ENCODE data around the gene DALRD3. TPM values are rescaled to one million over a fixed set of nuclear protein-coding genes. Genes with fewer than 3 reads are reported as not detected.
A peak's percentile ranks its signal among the peaks of the same experiment; 100 is the strongest.

Gene DALRD3
- total and polyA plus RNA-seq, 2 donors, result 27.5 to 35.0 TPM

DNA sequence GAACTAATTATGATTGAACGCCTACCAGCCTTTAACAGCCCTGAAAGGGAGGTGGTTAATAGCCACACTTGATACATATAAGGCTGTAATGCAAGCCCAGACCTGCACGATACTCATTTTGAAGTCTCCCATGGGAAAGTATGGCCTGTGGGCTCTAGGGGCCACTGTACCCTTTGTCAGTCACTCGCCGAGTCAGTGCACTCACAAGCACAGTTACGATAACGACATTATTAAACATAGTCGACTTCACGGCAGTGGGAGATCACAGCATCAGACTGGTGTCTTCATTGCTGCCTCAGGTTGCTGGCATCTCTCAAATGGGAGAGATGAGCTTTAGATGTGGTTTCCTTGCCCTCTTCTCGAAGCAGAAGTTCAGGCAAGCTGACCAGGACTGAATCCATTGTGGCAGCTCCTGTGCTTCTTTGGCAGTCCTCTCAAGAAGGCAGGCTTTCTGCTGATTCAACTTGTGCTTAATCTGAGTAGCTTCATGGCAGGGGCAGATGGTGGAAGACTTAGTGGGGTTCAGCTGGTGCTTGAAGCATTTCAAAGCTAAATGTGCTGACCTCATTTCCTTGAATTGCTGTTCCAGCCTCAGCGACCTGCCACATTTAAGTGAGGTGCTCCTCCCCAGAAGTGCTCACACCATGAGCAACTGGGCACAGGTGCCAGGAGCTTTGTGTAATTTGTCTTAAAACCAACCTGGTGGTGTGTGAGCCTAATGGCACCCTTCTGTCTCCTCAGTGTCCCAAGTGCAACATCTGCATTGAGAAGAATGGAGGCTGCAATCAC lies 44.1 kb downstream of the DALRD3 start:
- no peaks in the 10 kb centered on the region for H3K9me3 ChIP-seq (ENCODE audit: control insufficient read depth in 2 of 2, insufficient read depth in 1 of 2, low read length in 1 of 2)
- no peak overlapping the region for H3K4me3 ChIP-seq (ENCODE audit: low read length in 2 of 2)
- no peak for DNase-seq (ENCODE audit: low read depth in 6 of 9, low spot score in 9 of 9)
- H3K4me1 ChIP-seq (ENCODE audit: control insufficient read depth in 2 of 2, insufficient read depth in 2 of 2, low read length in 2 of 2), result no peaks in the 10 kb centered on the region
- H3K27me3 ChIP-seq (ENCODE audit: control insufficient read depth in 2 of 2, insufficient read depth in 1 of 2, low read length in 1 of 2), result no peaks in the 10 kb centered on the region
- peaks cover 85 to 91% of the 10 kb centered on the region in 2 donors for H3K36me3 ChIP-seq (ENCODE audit: control insufficient read depth in 2 of 2, insufficient read depth in 2 of 2, low read length in 1 of 2)
- 91% methylated on average over 10 of the region's 10 CpGs for WGBS
- H3K27ac ChIP-seq (ENCODE audit: low read depth in 1 of 2, low read length in 1 of 2), result peak overlapping the region in 1 of 2 donors; percentile 18

DNA sequence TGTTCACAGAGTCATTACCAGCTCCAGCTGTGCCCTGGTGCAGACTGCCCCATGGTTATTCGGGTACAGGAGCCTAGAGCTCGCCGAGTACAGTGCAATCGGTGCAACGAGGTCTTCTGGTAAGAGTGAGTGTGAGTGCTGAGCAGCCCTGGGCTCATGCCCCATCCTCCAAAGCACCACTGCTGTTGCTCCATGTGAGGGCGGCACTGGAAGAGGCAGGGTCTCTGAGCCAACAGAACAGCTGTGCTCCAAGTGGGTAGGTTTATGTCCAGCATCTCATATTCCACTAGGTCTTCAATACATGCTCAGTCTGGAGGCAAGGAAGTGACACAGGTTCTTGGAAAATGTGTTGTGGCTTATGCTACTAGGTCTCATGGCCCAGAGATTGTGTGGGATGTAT lies 47.8 kb downstream of the DALRD3 start:
- no peak overlapping the region for H3K27ac ChIP-seq (ENCODE audit: low read depth in 1 of 2, low read length in 1 of 2)
- 98% methylated on average over 6 of the region's 6 CpGs for WGBS
- H3K4me3 ChIP-seq (ENCODE audit: low read length in 2 of 2), result no peak overlapping the region
- H3K9me3 ChIP-seq (ENCODE audit: control insufficient read depth in 2 of 2, insufficient read depth in 1 of 2, low read length in 1 of 2), result no peaks in the 10 kb centered on the region
- no peaks in the 10 kb centered on the region for H3K4me1 ChIP-seq (ENCODE audit: control insufficient read depth in 2 of 2, insufficient read depth in 2 of 2, low read length in 2 of 2)
- H3K36me3 ChIP-seq (ENCODE audit: control insufficient read depth in 2 of 2, insufficient read depth in 2 of 2, low read length in 1 of 2), result peaks cover 73 to 92% of the 10 kb centered on the region in 2 donors
- DNase-seq (ENCODE audit: low read depth in 6 of 9, low spot score in 9 of 9), result no peak
- no peaks in the 10 kb centered on the region for H3K27me3 ChIP-seq (ENCODE audit: control insufficient read depth in 2 of 2, insufficient read depth in 1 of 2, low read length in 1 of 2)

DNA sequence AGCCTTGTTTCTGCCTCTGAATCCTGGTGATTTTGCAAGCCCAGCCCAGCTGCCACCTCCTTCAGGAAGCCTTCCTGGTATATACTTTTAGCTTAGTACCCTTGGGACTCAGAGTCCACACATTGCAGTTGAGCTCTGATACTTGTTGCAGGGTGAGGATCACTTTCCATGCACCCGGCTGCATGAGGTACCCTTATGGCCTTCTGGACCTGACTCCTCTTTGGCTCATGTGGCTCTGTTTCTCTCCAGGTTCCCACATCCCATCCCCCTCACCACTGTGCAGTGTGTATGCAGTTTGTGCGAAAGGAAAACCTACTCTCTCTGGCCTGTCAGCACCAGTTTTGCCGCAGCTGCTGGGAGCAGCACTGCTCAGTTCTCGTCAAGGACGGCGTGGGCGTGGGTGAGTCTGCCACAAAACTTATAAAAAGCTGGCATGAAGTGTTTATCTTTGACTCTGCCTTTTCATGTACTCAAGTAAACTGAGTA lies 51.5 kb downstream of the DALRD3 start:
- no peaks in the 10 kb centered on the region for H3K27me3 ChIP-seq (ENCODE audit: control insufficient read depth in 2 of 2, insufficient read depth in 1 of 2, low read length in 1 of 2)
- no peak for DNase-seq (ENCODE audit: low read depth in 6 of 9, low spot score in 9 of 9)
- WGBS, result 97% methylated on average over 7 of the region's 7 CpGs
- no peak overlapping the region for H3K4me3 ChIP-seq (ENCODE audit: low read length in 2 of 2)
- H3K27ac ChIP-seq (ENCODE audit: low read depth in 1 of 2, low read length in 1 of 2), result no peak overlapping the region
- no peaks in the 10 kb centered on the region for H3K9me3 ChIP-seq (ENCODE audit: control insufficient read depth in 2 of 2, insufficient read depth in 1 of 2, low read length in 1 of 2)
- H3K4me1 ChIP-seq (ENCODE audit: control insufficient read depth in 2 of 2, insufficient read depth in 2 of 2, low read length in 2 of 2), result no peaks in the 10 kb centered on the region
- peaks cover 57 to 80% of the 10 kb centered on the region in 2 donors for H3K36me3 ChIP-seq (ENCODE audit: control insufficient read depth in 2 of 2, insufficient read depth in 2 of 2, low read length in 1 of 2)

DNA sequence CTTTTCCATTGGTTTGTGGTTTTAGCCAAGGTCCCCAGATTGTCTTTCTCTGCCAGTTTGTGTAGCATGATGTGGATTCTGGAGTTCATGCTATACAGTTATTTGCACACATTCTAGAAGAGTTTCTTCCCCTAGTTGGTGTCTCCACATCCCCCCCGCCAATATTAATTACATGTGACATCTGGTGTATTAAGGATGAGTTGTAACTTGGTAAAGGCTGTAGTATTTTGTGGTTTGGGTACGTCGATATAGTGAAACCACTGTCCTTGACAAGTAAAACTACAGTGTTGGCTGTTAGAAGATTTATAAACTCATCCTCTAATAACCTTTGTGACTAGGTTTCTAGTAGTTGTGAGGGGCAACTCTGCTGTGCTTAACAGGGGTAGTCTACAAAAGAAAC lies 52.0 kb downstream of the DALRD3 start:
- H3K4me1 ChIP-seq (ENCODE audit: control insufficient read depth in 2 of 2, insufficient read depth in 2 of 2, low read length in 2 of 2), result no peaks in the 10 kb centered on the region
- DNase-seq (ENCODE audit: low read depth in 6 of 9, low spot score in 9 of 9), result no peak
- no peak overlapping the region for H3K27ac ChIP-seq (ENCODE audit: low read depth in 1 of 2, low read length in 1 of 2)
- no peaks in the 10 kb centered on the region for H3K27me3 ChIP-seq (ENCODE audit: control insufficient read depth in 2 of 2, insufficient read depth in 1 of 2, low read length in 1 of 2)
- no peaks in the 10 kb centered on the region for H3K9me3 ChIP-seq (ENCODE audit: control insufficient read depth in 2 of 2, insufficient read depth in 1 of 2, low read length in 1 of 2)
- H3K4me3 ChIP-seq (ENCODE audit: low read length in 2 of 2), result no peak overlapping the region
- peaks cover 52 to 74% of the 10 kb centered on the region in 2 donors for H3K36me3 ChIP-seq (ENCODE audit: control insufficient read depth in 2 of 2, insufficient read depth in 2 of 2, low read length in 1 of 2)
- 89% methylated on average over 3 of the region's 3 CpGs for WGBS

Other genes starting within 250 kb of the DALRD3 start
- gene PRKAR2A, start 170.7 kb downstream of the DALRD3 start, total RNA-seq, result 8.0 TPM
- 7.5 TPM for gene PRKAR2A, start 170.7 kb downstream of the DALRD3 start, polyA plus RNA-seq
- gene SLC25A20, start 119.7 kb downstream of the DALRD3 start, total RNA-seq, result 26.3 TPM
- gene SLC25A20, start 119.7 kb downstream of the DALRD3 start, polyA plus RNA-seq, result 32.3 TPM
- gene ARIH2, start 99.7 kb downstream of the DALRD3 start, total RNA-seq, result 51.4 TPM
- gene ARIH2, start 99.7 kb downstream of the DALRD3 start, polyA plus RNA-seq, result 57.8 TPM
- 15.9 TPM for gene P4HTM, start 28.3 kb downstream of the DALRD3 start, total RNA-seq
- 27.1 TPM for gene P4HTM, start 28.3 kb downstream of the DALRD3 start, polyA plus RNA-seq
- gene WDR6, start 11.2 kb downstream of the DALRD3 start, total RNA-seq, result 53.9 TPM
- gene WDR6, start 11.2 kb downstream of the DALRD3 start, polyA plus RNA-seq, result 209 TPM
- gene NDUFAF3, start 3.5 kb upstream of the DALRD3 start, total RNA-seq, result 71.7 TPM
- 65.0 TPM for gene NDUFAF3, start 3.5 kb upstream of the DALRD3 start, polyA plus RNA-seq
- gene IMPDH2, start 10.8 kb upstream of the DALRD3 start, total RNA-seq, result 208 TPM
- 85.7 TPM for gene IMPDH2, start 10.8 kb upstream of the DALRD3 start, polyA plus RNA-seq
- gene QRICH1, start 75.5 kb upstream of the DALRD3 start, total RNA-seq, result 75.8 TPM
- gene QRICH1, start 75.5 kb upstream of the DALRD3 start, polyA plus RNA-seq, result 53.3 TPM
- gene QARS1, start 86.2 kb upstream of the DALRD3 start, total RNA-seq, result 223 TPM
- 256 TPM for gene QARS1, start 86.2 kb upstream of the DALRD3 start, polyA plus RNA-seq
- gene USP19, start 102.2 kb upstream of the DALRD3 start, total RNA-seq, result 31.5 TPM
- gene USP19, start 102.2 kb upstream of the DALRD3 start, polyA plus RNA-seq, result 25.2 TPM
- gene LAMB2, start 114.5 kb upstream of the DALRD3 start, total RNA-seq, result 24.9 TPM
- gene LAMB2, start 114.5 kb upstream of the DALRD3 start, polyA plus RNA-seq, result 102 TPM
- gene CCDC71, start 147.8 kb upstream of the DALRD3 start, total RNA-seq, result 19.4 TPM
- 15.5 TPM for gene CCDC71, start 147.8 kb upstream of the DALRD3 start, polyA plus RNA-seq
- gene KLHDC8B, start 153.0 kb upstream of the DALRD3 start, total RNA-seq, result 9.4 TPM
- gene KLHDC8B, start 153.0 kb upstream of the DALRD3 start, polyA plus RNA-seq, result 24.4 TPM

Data from thymus (tissue), 11 donors.